ENCODE measurements around the gene RNF220.

GRCh38 chr1:44650159-44650831 lies 245.2 kb downstream of the RNF220 start:
- TF ChIP-seq POLR2AphosphoS5 (IDR thresholded peaks at IDR 0.05; ENCODE audit: low read depth, low read length), result no peak
- TF ChIP-seq POLR2A (IDR thresholded peaks at IDR 0.05; ENCODE audit: low read depth, low read length), result no peak

Measured in GM12892 (cell line).